Measurements from ENCODE around the gene RSBN1L.

RSBN1L gene

DNA sequence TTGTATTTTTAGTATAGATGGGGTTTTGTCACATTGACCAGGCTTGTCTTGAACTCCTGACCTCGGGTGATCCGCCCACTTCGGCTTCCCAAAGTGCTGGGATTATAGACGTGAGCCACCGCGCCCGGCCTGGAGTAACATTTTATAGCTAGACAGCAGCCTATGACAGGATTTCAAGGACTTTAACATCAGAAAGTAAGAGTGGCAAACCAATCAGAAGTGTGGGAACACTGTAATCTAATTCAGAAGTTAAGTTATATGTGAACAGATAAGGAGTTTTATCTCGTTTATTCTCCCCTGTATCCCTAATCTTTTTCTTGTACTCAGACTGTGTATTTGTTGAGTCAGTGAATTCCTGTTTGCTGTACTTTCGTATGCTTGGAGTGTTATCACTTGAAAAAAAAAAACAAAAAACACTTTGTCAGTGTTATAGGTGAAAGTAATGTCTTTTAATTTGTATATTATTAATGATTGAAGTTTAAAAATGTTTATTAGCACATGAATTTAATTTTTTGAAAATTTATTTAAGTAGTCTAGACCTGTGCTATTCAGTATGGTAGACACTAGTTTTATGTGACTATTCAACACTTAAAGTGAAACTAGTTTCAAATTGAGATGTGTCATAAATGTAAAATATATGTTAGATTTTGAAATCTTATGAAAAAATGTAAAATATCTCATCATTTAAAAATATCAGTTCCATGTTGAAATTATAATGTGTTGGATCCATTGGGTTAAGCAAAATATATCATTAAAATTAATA lies 38.6 kb downstream of the RSBN1L start:
- TF ChIP-seq, protein P1, sequence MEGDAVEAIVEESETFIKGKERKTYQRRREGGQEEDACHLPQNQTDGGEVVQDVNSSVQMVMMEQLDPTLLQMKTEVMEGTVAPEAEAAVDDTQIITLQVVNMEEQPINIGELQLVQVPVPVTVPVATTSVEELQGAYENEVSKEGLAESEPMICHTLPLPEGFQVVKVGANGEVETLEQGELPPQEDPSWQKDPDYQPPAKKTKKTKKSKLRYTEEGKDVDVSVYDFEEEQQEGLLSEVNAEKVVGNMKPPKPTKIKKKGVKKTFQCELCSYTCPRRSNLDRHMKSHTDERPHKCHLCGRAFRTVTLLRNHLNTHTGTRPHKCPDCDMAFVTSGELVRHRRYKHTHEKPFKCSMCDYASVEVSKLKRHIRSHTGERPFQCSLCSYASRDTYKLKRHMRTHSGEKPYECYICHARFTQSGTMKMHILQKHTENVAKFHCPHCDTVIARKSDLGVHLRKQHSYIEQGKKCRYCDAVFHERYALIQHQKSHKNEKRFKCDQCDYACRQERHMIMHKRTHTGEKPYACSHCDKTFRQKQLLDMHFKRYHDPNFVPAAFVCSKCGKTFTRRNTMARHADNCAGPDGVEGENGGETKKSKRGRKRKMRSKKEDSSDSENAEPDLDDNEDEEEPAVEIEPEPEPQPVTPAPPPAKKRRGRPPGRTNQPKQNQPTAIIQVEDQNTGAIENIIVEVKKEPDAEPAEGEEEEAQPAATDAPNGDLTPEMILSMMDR (IDR thresholded peaks at IDR 0.05; ENCODE audit: extremely low read depth, missing control alignments), result no peak
- no peak for DNase-seq (ENCODE audit: low spot score)

DNA sequence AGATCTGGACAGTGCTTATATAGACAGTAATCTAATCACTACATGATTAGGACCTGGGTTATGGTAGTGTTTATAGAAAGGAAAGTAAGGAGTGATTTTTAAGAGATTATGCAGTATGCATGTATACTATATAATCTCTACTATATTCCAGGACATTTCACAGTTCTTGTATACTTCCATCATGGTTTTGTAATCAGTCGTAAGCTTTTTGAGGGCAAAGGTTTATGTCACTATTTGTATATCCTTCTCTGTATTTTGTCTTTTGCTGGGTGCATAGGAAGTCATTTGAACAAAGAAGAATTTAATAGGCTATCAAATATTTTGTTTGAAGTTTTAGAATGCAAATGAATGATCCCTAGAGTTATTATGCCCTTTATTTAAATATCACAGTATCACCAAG lies 39.2 kb downstream of the RSBN1L start:
- no peak for DNase-seq (ENCODE audit: low spot score)
- TF ChIP-seq, protein P1 (IDR thresholded peaks at IDR 0.05; ENCODE audit: extremely low read depth, missing control alignments), result no peak

DNA sequence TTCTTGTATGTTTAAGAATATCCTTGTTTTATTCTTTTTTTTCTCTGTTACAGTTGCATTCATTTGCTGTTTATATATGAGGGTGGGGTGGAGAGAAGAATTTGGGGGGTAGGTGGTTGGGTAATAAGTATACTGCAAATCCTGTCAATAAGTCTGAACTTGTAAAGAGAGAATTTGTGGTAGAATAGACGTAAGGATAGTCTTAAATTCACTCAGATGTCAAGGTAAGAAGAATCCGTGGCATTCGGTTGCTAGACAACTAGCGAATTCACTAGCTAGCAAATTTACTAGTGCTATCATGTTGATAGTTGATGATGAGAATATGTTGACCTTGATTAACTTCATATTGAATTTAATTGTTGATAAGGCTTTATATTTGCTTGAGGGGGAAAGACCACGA lies 40.7 kb downstream of the RSBN1L start:
- TF ChIP-seq, protein P1 (IDR thresholded peaks at IDR 0.05; ENCODE audit: extremely low read depth, missing control alignments), result no peak
- no peak for DNase-seq (ENCODE audit: low spot score)

DNA sequence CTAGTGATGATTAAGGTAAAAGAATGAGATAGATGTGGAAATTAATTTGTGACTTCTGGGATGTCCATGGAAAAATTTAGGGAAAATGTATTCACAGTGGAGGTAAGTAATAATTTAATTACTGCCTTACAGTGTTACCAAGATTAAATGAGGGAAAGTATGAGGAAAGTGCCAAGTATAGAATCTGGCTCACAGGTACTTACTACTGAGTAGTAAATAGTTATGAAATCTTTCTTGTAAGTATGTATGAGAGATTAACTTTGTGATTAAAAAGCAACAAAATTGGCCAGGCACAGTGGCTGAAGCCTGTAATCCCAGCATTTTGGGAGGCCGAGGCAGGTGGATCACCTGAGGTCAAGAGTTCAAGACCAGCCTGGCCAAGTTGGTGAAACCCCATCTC lies 42.1 kb downstream of the RSBN1L start:
- no peak for DNase-seq (ENCODE audit: low spot score)

DNA sequence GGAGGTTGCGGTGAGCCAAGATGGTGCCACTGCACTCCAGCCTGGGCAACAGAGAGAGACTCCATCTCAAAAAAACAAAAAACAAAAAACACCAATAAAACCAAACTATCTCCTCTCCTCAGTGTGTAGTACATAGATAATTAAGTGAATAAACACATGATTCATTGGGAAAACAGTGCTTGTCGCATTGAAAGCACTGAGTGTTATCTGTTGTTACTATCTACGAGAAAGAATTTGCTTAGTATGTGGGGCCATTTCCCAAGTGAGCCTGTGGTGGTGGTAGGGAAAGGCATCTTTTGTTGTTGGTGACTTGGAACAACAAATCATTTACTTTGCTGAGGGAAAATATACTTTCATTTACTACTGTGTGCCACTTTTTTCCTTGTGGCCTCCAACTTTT lies 42.6 kb downstream of the RSBN1L start:
- TF ChIP-seq, protein P1 (IDR thresholded peaks at IDR 0.05; ENCODE audit: extremely low read depth, missing control alignments), result no peak
- no peak for DNase-seq (ENCODE audit: low spot score)

More for the DNA sequence above, 42.1 kb downstream of the RSBN1L start:
- TF ChIP-seq, protein P1 (IDR thresholded peaks at IDR 0.05; ENCODE audit: extremely low read depth, missing control alignments), result no peak

DNA sequence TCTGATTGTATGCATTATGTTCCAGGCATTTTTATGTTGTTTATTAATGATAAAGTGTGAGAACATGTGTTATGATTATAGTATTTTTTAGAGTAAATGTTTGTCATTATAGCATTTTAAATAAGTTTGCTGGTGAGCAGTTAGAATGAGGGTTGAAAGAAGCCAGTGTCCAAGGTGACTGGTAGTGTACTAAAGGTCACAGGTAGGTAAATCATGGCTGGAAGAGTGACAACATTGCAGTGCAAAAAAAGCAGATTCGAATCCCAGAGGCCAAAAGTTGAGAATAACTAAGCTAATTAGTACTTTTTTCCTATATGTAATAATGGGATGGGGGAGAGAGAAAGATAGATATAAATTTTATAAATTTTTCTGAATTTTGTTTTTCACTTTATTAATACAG lies 44.0 kb downstream of the RSBN1L start:
- TF ChIP-seq, protein P1 (IDR thresholded peaks at IDR 0.05; ENCODE audit: extremely low read depth, missing control alignments), result no peak
- DNase-seq (ENCODE audit: low spot score), result no peak

DNA sequence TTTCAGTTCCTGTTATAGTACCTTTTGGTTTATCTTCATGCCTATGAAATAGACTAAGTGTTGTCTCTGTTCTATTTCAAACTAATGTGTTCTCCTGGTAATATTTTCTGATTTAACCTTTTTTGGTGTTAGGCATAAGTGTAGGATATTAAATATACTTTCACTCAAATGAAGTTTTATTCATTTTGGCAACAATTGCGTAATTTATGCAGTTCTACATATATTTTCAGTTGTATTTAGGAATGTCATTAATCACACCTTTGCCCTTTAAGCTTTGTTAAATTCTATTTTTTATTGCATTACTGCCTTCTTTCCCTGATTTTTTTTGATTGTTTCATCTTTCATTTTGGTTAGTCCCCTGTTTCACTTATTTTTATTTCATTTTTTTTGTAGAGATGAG lies 47.3 kb downstream of the RSBN1L start:
- TF ChIP-seq, protein P1 (IDR thresholded peaks at IDR 0.05; ENCODE audit: extremely low read depth, missing control alignments), result no peak
- no peak for DNase-seq (ENCODE audit: low spot score)
